ENCODE measurements around the gene MAP3K5. TPM values are rescaled to one million over a fixed set of nuclear protein-coding genes. Genes with fewer than 3 reads are reported as not detected.

MAP3K5 gene
- total RNA-seq, 5 donors from 2014 or later (not counting 1 experiment from before 2014, with no cell fraction given): 17.8 to 29.2 (median 20.6) TPM

GRCh38 chr6:136795996-136796395 lies 3.7 kb upstream of the MAP3K5 start:
- H3K27me3 ChIP-seq (replicated peaks in 1 of 2; ENCODE audit: control insufficient read depth in 2 of 2, extremely low read depth in 1 of 2, insufficient read depth in 2 of 2, low read length in 1 of 2): no peaks in the 10 kb centered on the region
- Mint-ChIP-seq H3K4me3 (no peak overlapping the region), H3K4me1 (peaks cover 8 to 11% (median 9%) of the 10 kb centered on the region in 3 donors), H3K9me3 (peaks cover 0 to 5% (median 0%) of the 10 kb centered on the region in 3 donors), H3K27ac (no peak overlapping the region), H3K36me3 (peaks cover 4% of the 10 kb centered on the region), H3K27me3 (no peaks in the 10 kb centered on the region)
- ATAC-seq (replicated peaks in 1 of 4): no peak
- no peak overlapping the region for H3K27ac ChIP-seq (ENCODE audit: low read length)
- H3K4me3 ChIP-seq (ENCODE audit: control insufficient read depth in 1 of 2, extremely low read depth in 1 of 2, low read length in 1 of 2): no peak overlapping the region
- ChIA-PET CTCF (interaction anchor here (2.3 to 8.4 kb wide), 2 partner anchors 151 to 155 kb away, joined by 6 to 320 read pairs; no protein-coding TSS in a partner anchor), POLR2A (no interaction called here)
- WGBS (ENCODE audit: insufficient coverage): no CpG with 5 or more reads among the region's 5 CpGs
- H3K36me3 ChIP-seq (ENCODE audit: control insufficient read depth in 2 of 2, extremely low read depth in 1 of 2, insufficient read depth in 1 of 2, low read length in 1 of 2): no peaks in the 10 kb centered on the region
- peaks cover 9% of the 10 kb centered on the region in 2 experiments for H3K4me1 ChIP-seq (ENCODE audit: control insufficient read depth in 1 of 2, extremely low read depth in 1 of 2, insufficient read depth in 2 of 2, low read length in 2 of 2)
- H3K9me3 ChIP-seq: no peaks in the 10 kb centered on the region
- DNase-seq: no peak

- CTCF ChIA-PET: interaction anchor here (0.6 to 8.4 kb wide), 5 partner anchors 55 to 155 kb away, joined by 3 to 320 read pairs (median 6); no protein-coding TSS in a partner anchor
These were observed 3.1 kb upstream of the MAP3K5 start for GRCh38 chr6:136795386-136795785.

GRCh38 chr6:136793363-136793762 lies 1.1 kb upstream of the MAP3K5 start:
- Mint-ChIP-seq H3K27me3 (no peaks in the 10 kb centered on the region), H3K9me3 (peaks cover 0 to 5% (median 0%) of the 10 kb centered on the region in 3 donors), H3K36me3 (peaks cover 8% of the 10 kb centered on the region), H3K4me3 (peak overlapping the region; percentile 91 to 98 (median 96)), H3K4me1 (peaks cover 29 to 33% (median 33%) of the 10 kb centered on the region in 3 donors), H3K27ac (peak overlapping the region; percentile 92)
- Histone ChIP-seq H3K4me3 (ENCODE audit: control insufficient read depth in 1 of 2, extremely low read depth in 1 of 2, low read length in 1 of 2) (peak overlapping the region; percentile 87 to 88), H3K27ac (ENCODE audit: low read length) (peak overlapping the region; percentile 97), H3K27me3 (replicated peaks in 1 of 2; ENCODE audit: control insufficient read depth in 2 of 2, extremely low read depth in 1 of 2, insufficient read depth in 2 of 2, low read length in 1 of 2) (no peaks in the 10 kb centered on the region), H3K36me3 (ENCODE audit: control insufficient read depth in 2 of 2, extremely low read depth in 1 of 2, insufficient read depth in 1 of 2, low read length in 1 of 2) (no peaks in the 10 kb centered on the region), H3K9me3 (no peaks in the 10 kb centered on the region), H3K4me1 (ENCODE audit: control insufficient read depth in 1 of 2, extremely low read depth in 1 of 2, insufficient read depth in 2 of 2, low read length in 2 of 2) (peaks cover 13 to 21% of the 10 kb centered on the region in 2 experiments)
- 25% methylated on average over 2 of the region's 8 CpGs for WGBS (ENCODE audit: insufficient coverage)
- DNase-seq (peak in 16 of 35 experiments; percentile 8 to 69 (median 16)), ATAC-seq (replicated peaks in 1 of 4) (no peak)
- ChIA-PET POLR2A (interaction anchor here (0.7 to 1.7 kb wide), 4 partner anchors 29 to 155 kb away, joined by 4 to 13 read pairs (median 6); no protein-coding TSS in a partner anchor), CTCF (interaction anchor here (0.7 to 8.4 kb wide), 21 partner anchors 18 to 212 kb away, joined by 3 to 320 read pairs (median 9); no protein-coding TSS in a partner anchor)

More at GRCh38 chr6:136795386-136795785, 3.1 kb upstream of the MAP3K5 start:
- peak overlapping the region in 1 of 2 donors; percentile 34 for H3K27ac Mint-ChIP-seq
- peaks cover 4% of the 10 kb centered on the region for H3K36me3 Mint-ChIP-seq
- Histone ChIP-seq H3K36me3 (ENCODE audit: control insufficient read depth in 2 of 2, extremely low read depth in 1 of 2, insufficient read depth in 1 of 2, low read length in 1 of 2) (no peaks in the 10 kb centered on the region), H3K4me3 (ENCODE audit: control insufficient read depth in 1 of 2, extremely low read depth in 1 of 2, low read length in 1 of 2) (no peak overlapping the region), H3K27ac (ENCODE audit: low read length) (no peak overlapping the region), H3K27me3 (replicated peaks in 1 of 2; ENCODE audit: control insufficient read depth in 2 of 2, extremely low read depth in 1 of 2, insufficient read depth in 2 of 2, low read length in 1 of 2) (no peaks in the 10 kb centered on the region), H3K9me3 (no peaks in the 10 kb centered on the region), H3K4me1 (ENCODE audit: control insufficient read depth in 1 of 2, extremely low read depth in 1 of 2, insufficient read depth in 2 of 2, low read length in 2 of 2) (peaks cover 9 to 13% of the 10 kb centered on the region in 2 experiments)
- WGBS (ENCODE audit: insufficient coverage): 71% methylated on average over 1 of the region's 2 CpGs
- peaks cover 13 to 17% (median 15%) of the 10 kb centered on the region in 3 donors for H3K4me1 Mint-ChIP-seq
- no peak for ATAC-seq (replicated peaks in 1 of 4)
- no peak for DNase-seq
- H3K4me3 Mint-ChIP-seq: no peak overlapping the region
- POLR2A ChIA-PET: interaction anchor here in 1 of 2 donors (0.6 kb wide), 1 partner anchor 33 kb away, joined by 3 read pairs; no protein-coding TSS in a partner anchor
- H3K9me3 Mint-ChIP-seq: peaks cover 0 to 5% (median 0%) of the 10 kb centered on the region in 3 donors
- no peaks in the 10 kb centered on the region for H3K27me3 Mint-ChIP-seq

- Mint-ChIP-seq H3K36me3 (peaks cover 4% of the 10 kb centered on the region), H3K4me1 (peaks cover 42 to 46% (median 44%) of the 10 kb centered on the region in 3 donors), H3K4me3 (peak overlapping the region; percentile 96 to 98 (median 97)), H3K27me3 (no peaks in the 10 kb centered on the region), H3K27ac (no peak overlapping the region), H3K9me3 (no peaks in the 10 kb centered on the region)
- peak overlapping the region; percentile 77 for H3K27ac ChIP-seq (ENCODE audit: low read length)
- ChIA-PET POLR2A (interaction anchor here (0.6 to 1.7 kb wide), 16 partner anchors 27 to 502 kb away, joined by 3 to 13 read pairs (median 4); partner anchors contain the start of gene BCLAF1 (in 1 of the 2)), CTCF (interaction anchor here (0.5 to 8.4 kb wide), 88 partner anchors 8 to 1737 kb away, joined by 3 to 320 read pairs (median 4); partner anchors contain the start of genes MTFR2 (in 1 of the 2) and PEX7 (in 1 of the 2))
- peak in 1 of 35 experiments; percentile 37 for DNase-seq
- H3K4me1 ChIP-seq (ENCODE audit: control insufficient read depth in 1 of 2, extremely low read depth in 1 of 2, insufficient read depth in 2 of 2, low read length in 2 of 2): peaks cover 13 to 30% of the 10 kb centered on the region in 2 experiments
- ATAC-seq (replicated peaks in 1 of 4): peak; percentile 25 to 41 (median 34)
- WGBS (ENCODE audit: insufficient coverage): 0% methylated on average over 38 of the region's 46 CpGs
- no peaks in the 10 kb centered on the region for H3K9me3 ChIP-seq
- no peaks in the 10 kb centered on the region for H3K27me3 ChIP-seq (replicated peaks in 1 of 2; ENCODE audit: control insufficient read depth in 2 of 2, extremely low read depth in 1 of 2, insufficient read depth in 2 of 2, low read length in 1 of 2)
- H3K4me3 ChIP-seq (ENCODE audit: control insufficient read depth in 1 of 2, extremely low read depth in 1 of 2, low read length in 1 of 2): peak overlapping the region; percentile 87 to 90
- H3K36me3 ChIP-seq (ENCODE audit: control insufficient read depth in 2 of 2, extremely low read depth in 1 of 2, insufficient read depth in 1 of 2, low read length in 1 of 2): no peaks in the 10 kb centered on the region
These were observed 225 bp downstream of the MAP3K5 start for GRCh38 chr6:136792095-136792409.

GRCh38 chr6:136791296-136792094 lies 782 bp downstream of the MAP3K5 start:
- H3K4me1 ChIP-seq (ENCODE audit: control insufficient read depth in 1 of 2, extremely low read depth in 1 of 2, insufficient read depth in 2 of 2, low read length in 2 of 2): peaks cover 13 to 35% of the 10 kb centered on the region in 2 experiments
- peak overlapping the region; percentile 87 to 90 for H3K4me3 ChIP-seq (ENCODE audit: control insufficient read depth in 1 of 2, extremely low read depth in 1 of 2, low read length in 1 of 2)
- no peaks in the 10 kb centered on the region for H3K36me3 ChIP-seq (ENCODE audit: control insufficient read depth in 2 of 2, extremely low read depth in 1 of 2, insufficient read depth in 1 of 2, low read length in 1 of 2)
- under 1% methylated on average over 59 of the region's 62 CpGs for WGBS (ENCODE audit: insufficient coverage)
- DNase-seq (peak in 34 of 35 experiments; percentile 19 to 65 (median 38)), ATAC-seq (replicated peaks in 1 of 4) (peak; percentile 10 to 21 (median 12))
- ChIA-PET POLR2A (interaction anchor here (0.6 to 1.7 kb wide), 15 partner anchors 26 to 502 kb away, joined by 3 to 13 read pairs (median 4); partner anchors contain the start of gene BCLAF1 (in 1 of the 2)), CTCF (interaction anchor here (0.5 to 8.4 kb wide), 83 partner anchors 8 to 1736 kb away, joined by 3 to 320 read pairs (median 4); partner anchors contain the start of genes MTFR2 (in 1 of the 2) and PEX7 (in 1 of the 2))
- H3K36me3 Mint-ChIP-seq: peaks cover 4% of the 10 kb centered on the region
- no peaks in the 10 kb centered on the region for H3K9me3 Mint-ChIP-seq
- H3K27ac Mint-ChIP-seq: peak overlapping the region; percentile 92 to 96
- no peaks in the 10 kb centered on the region for H3K27me3 Mint-ChIP-seq
- H3K9me3 ChIP-seq: no peaks in the 10 kb centered on the region
- H3K27ac ChIP-seq (ENCODE audit: low read length): peak overlapping the region; percentile 77
- no peaks in the 10 kb centered on the region for H3K27me3 ChIP-seq (replicated peaks in 1 of 2; ENCODE audit: control insufficient read depth in 2 of 2, extremely low read depth in 1 of 2, insufficient read depth in 2 of 2, low read length in 1 of 2)
- peaks cover 44 to 49% (median 46%) of the 10 kb centered on the region in 3 donors for H3K4me1 Mint-ChIP-seq
- peak overlapping the region; percentile 96 to 98 (median 97) for H3K4me3 Mint-ChIP-seq
